Fibroblast of skin of back (primary cell): ENCODE data around the gene MRPL14.

Experiments used
- DNase-seq: peaks from one replicate; pipeline ENCODE4 v3.0.0-alpha.2; 2013

Gene MRPL14

DNA sequence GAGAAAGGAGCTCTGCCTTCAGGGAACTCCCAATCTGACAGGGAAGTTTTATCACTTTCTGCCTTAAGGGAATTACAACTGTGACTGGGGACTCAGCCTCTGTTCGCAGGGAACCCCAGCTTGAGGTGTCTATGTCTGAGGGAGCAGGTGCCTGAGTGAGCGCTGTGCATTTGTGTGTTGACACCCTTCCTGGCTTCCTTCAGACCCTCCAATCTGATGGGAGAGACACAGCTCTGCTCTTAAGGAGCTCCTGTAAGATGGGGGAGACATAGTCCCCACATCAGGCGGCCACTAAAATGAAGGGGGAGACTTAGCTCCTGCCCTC is 62.3 kb downstream of the MRPL14 start:
- no peak for DNase-seq

DNA sequence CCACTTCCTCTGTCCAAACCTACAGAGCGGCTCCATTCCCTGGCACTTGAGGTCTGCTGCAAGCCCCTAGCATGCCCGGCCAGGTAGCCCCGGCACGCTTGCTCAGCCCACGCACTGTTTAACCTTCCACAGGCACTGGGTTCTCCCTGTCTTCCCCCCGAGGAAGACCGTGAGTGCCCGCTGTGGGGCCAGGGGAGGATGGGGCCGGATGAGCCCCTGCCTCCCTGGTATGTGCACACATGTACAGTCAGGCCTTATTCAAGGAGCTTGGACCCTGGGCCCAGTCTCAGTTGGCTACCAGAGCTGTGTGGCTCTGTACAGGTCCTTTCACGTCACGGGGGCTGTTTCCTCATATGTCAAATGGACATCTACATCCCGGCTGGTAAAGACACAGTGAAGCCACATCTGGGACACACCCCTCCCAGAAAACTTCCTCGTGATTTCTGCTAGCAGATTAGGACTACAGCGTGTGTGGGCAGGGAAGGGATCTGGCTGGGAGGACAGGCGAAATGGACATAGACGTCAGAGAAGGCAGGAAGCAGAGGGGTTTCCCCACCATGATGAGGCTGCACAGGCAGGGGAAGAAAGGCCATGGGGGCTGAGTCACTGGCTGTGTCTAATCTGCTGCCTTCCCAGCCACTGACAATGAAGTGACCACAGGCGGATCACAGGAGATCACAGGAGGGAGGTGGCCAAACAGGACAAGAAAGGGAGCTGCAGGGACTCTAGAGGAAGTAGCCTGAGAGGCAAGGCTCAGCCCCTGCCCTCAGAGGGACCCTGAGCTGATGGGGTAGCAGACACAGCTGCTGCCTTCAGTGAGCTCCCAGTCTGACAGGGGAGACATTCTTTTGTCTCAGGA is 62.9 kb downstream of the MRPL14 start:
- DNase-seq = peak; percentile 96

DNA sequence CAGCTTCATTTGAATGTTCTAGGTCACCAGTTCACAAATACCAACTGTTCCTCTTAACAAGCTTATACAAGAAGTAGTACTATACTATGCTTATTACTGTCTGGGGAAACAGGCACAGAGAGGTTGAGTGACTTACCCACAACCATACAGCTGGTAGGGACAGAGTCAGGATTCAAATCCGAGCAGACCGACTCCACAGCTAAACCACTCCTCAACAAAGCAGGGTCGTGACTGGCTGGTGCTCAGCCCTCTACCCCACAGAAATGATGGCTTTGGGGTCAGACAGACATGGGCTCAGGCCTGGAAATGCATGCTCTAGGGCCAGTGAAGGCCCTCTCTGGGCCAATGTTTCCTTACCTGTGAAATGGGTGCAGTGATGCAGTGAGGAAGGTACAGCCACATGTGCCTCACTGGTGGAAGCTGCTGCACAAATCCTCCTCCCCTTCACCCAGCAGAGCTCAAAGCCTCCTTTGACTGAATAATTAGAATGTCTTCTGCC is 63.6 kb downstream of the MRPL14 start:
- no peak for DNase-seq
